Calu3 (cell line): ENCODE data around the gene SMARCA2. TPM values are rescaled to one million over a fixed set of nuclear protein-coding genes. Genes with fewer than 3 reads are reported as not detected.

ENCODE experiments used
- BruUV-seq: library from RNA; stranded (reverse); fragments of 400-500 nt; replicated peaks from 2 replicates; lab custom pipeline; 2021; lab: Mats Ljungman, UMichigan
- CTCF ChIA-PET: fragments of 300-600 bp; sonication (Branson Sonifier 250); formaldehyde crosslinking; loops from one replicate; lab custom pipeline; 2022; ENCODE audit warnings: antibody characterized with exemption; lab: Charles Lee
- DNase-seq: peaks from one replicate; pipeline ENCODE4 v3.0.0; 2022
- H3K27ac Mint-ChIP-seq: one replicate; pipeline ENCODE4 v1.8.0; 2022; ENCODE audit warnings: mixed read lengths; ENCODE audit not compliant: unreplicated experiment
- H3K27me3 Mint-ChIP-seq: one replicate; pipeline ENCODE4 v1.8.0; 2022; ENCODE audit warnings: mixed read lengths; ENCODE audit not compliant: unreplicated experiment
- H3K36me3 Mint-ChIP-seq: one replicate; pipeline ENCODE4 v1.8.0; 2022; ENCODE audit warnings: mild to moderate bottlenecking, moderate library complexity, mixed read lengths; ENCODE audit not compliant: insufficient read depth, unreplicated experiment
- H3K4me1 Mint-ChIP-seq: one replicate; pipeline ENCODE4 v1.8.0; 2022; ENCODE audit warnings: mild to moderate bottlenecking, low read depth, mixed read lengths; ENCODE audit not compliant: unreplicated experiment
- H3K4me3 Mint-ChIP-seq: one replicate; pipeline ENCODE4 v1.8.0; 2022; ENCODE audit warnings: mild to moderate bottlenecking, low read depth, moderate library complexity, mixed read lengths; ENCODE audit not compliant: unreplicated experiment
- H3K9me3 Mint-ChIP-seq: one replicate; pipeline ENCODE4 v1.8.0; 2022; ENCODE audit warnings: low read depth, mixed read lengths; ENCODE audit not compliant: unreplicated experiment
- CTCF ChIP-seq: fragments of 200-600 bp; IDR thresholded peaks from one replicate; pipeline ENCODE4 v1.8.0; 2022; ENCODE audit warnings: antibody characterized with exemption; ENCODE audit not compliant: unreplicated experiment
- intact Hi-C: fragments of 100-400 bp; cut with micrococcal nuclease; formaldehyde crosslinking; loops from one replicate; pipeline ENCODE4 v1.10.0; 2022; ENCODE audit not compliant: unreplicated experiment
- total RNA-seq: library from RNA; stranded (reverse); gene quantifications from 2 replicates; pipeline ENCODE4 v1.2.3, GENCODE V29; 2022

SMARCA2 gene
- total RNA-seq, 1 experiment from 2014 or later: 47.4 TPM

- no peaks in the 10 kb centered on the region for H3K4me1 Mint-ChIP-seq
- no peak overlapping the region for H3K27ac Mint-ChIP-seq
- H3K9me3 Mint-ChIP-seq: peaks cover 5% of the 10 kb centered on the region
- H3K4me3 Mint-ChIP-seq: no peak overlapping the region
- H3K27me3 Mint-ChIP-seq: no peaks in the 10 kb centered on the region
- BruUV-seq: no TSS peak
- CTCF ChIA-PET: no interaction called here
- intact Hi-C loops: no loop called here
- no peaks in the 10 kb centered on the region for H3K36me3 Mint-ChIP-seq
- TF ChIP-seq CTCF: no peak
- DNase-seq: no peak
Measured at GRCh38 chr9:2173170-2173569, 158.0 kb downstream of the SMARCA2 start.

- Mint-ChIP-seq H3K27me3 (no peaks in the 10 kb centered on the region), H3K4me3 (no peak overlapping the region), H3K4me1 (peaks cover 6% of the 10 kb centered on the region), H3K36me3 (no peaks in the 10 kb centered on the region), H3K9me3 (peaks cover 5% of the 10 kb centered on the region), H3K27ac (no peak overlapping the region)
- CTCF ChIA-PET: no interaction called here
- no peak for DNase-seq
- no peak for TF ChIP-seq CTCF
- no TSS peak for BruUV-seq
- intact Hi-C loops: no loop called here
Measured at GRCh38 chr9:2173861-2174260, 158.7 kb downstream of the SMARCA2 start.

DNA sequence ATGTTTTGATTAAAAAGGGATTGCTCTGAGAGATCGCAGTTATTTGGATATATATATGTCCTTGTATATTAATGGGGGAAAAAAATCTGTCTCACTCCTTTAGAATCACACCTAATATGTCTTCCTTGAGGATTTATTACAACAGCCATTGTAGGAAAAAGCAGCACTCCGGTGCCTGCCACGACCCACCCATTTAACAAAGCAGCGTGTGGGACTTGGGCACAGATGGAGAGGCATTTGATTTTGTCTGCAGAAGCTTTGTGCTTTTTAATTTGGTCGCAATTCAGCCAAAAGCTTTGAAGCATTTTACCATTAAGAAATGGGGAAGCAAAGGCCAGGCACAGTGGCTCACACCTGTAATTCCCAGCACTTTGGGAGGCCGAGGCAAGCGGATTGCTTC is 159.2 kb downstream of the SMARCA2 start:
- intact Hi-C loops: no loop called here
- no TSS peak for BruUV-seq
- no peak overlapping the region for H3K27ac Mint-ChIP-seq
- no peak for TF ChIP-seq CTCF
- peaks cover 5% of the 10 kb centered on the region for H3K9me3 Mint-ChIP-seq
- DNase-seq: no peak
- no peaks in the 10 kb centered on the region for H3K27me3 Mint-ChIP-seq
- peaks cover 11% of the 10 kb centered on the region for H3K4me1 Mint-ChIP-seq
- H3K36me3 Mint-ChIP-seq: no peaks in the 10 kb centered on the region
- H3K4me3 Mint-ChIP-seq: no peak overlapping the region
- CTCF ChIA-PET: interaction anchor here (0.7 kb wide), 1 partner anchor 11 kb away, joined by 8 read pairs; no protein-coding TSS in a partner anchor

GRCh38 chr9:2174911-2175310 is 159.8 kb downstream of the SMARCA2 start:
- DNase-seq: no peak
- H3K4me3 Mint-ChIP-seq: no peak overlapping the region
- CTCF ChIA-PET: interaction anchor here (0.7 kb wide), 1 partner anchor 11 kb away, joined by 8 read pairs; no protein-coding TSS in a partner anchor
- peaks cover 11% of the 10 kb centered on the region for H3K4me1 Mint-ChIP-seq
- intact Hi-C loops: no loop called here
- H3K9me3 Mint-ChIP-seq: peaks cover 5% of the 10 kb centered on the region
- no peaks in the 10 kb centered on the region for H3K27me3 Mint-ChIP-seq
- BruUV-seq: no TSS peak
- no peaks in the 10 kb centered on the region for H3K36me3 Mint-ChIP-seq
- no peak for TF ChIP-seq CTCF
- H3K27ac Mint-ChIP-seq: no peak overlapping the region
